ENCODE results near the gene TRIP6. TPM values are rescaled to one million over a fixed set of nuclear protein-coding genes. Genes with fewer than 3 reads are reported as not detected.
"Not testable (repeated sequence)": the region's sequence is repeated elsewhere in the genome, so short reads cannot be mapped to it uniquely, and the experiment has no call there.

Gene TRIP6
- total and polyA plus RNA-seq, 2 experiments from 2014 or later, result 44.6 to 112 TPM

- H3K4me1 Mint-ChIP-seq; ATAC-seq; H2AFZ ChIP-seq; DNase-seq (ENCODE audit: low spot score); H3K36me3 ChIP-seq (ENCODE audit: insufficient read depth); H3K79me2 ChIP-seq (replicated peaks; ENCODE audit: insufficient read depth); H3K36me3 Mint-ChIP-seq (ENCODE audit: low read depth); H3K4me3 ChIP-seq; H3K27me3 Mint-ChIP-seq (ENCODE audit: insufficient read depth, low read depth, poor library complexity); H3K27me3 ChIP-seq (ENCODE audit: insufficient read depth); H3F3A ChIP-seq (replicated peaks; ENCODE audit: low read depth); H3K27ac Mint-ChIP-seq; H4K20me1 ChIP-seq (replicated peaks; ENCODE audit: insufficient read depth); H3K4me1 ChIP-seq (ENCODE audit: insufficient read depth); H3K4me2 ChIP-seq; H3K9me2 ChIP-seq (ENCODE audit: insufficient read depth); H3K9me3 Mint-ChIP-seq; H3K27ac ChIP-seq (ENCODE audit: low read depth); H3K4me3 Mint-ChIP-seq: not testable (repeated sequence)
Measured at GRCh38 chr7:100910443-100910842, 43.3 kb downstream of the TRIP6 start.

- H3F3A ChIP-seq (replicated peaks; ENCODE audit: low read depth), result no peaks in the 10 kb centered on the region
- TF ChIP-seq ZNF114 (CRISPR knock-in tag; IDR thresholded peaks at IDR 0.05) (no peak), ZNF462 (CRISPR knock-in tag; IDR thresholded peaks at IDR 0.05) (no peak), JUNB (IDR thresholded peaks at IDR 0.05; ENCODE audit: unreplicated experiment) (no peak), POLR2AphosphoS5 (IDR thresholded peaks at IDR 0.05; ENCODE audit: low read depth) (no peak), ETS1 (IDR thresholded peaks at IDR 0.05) (no peak), CTCF (conservative IDR thresholded peaks at IDR 0.05; ENCODE audit: low read depth in 2 of 2) (no peak), EZH2phosphoT487 (IDR thresholded peaks at IDR 0.05; ENCODE audit: unreplicated experiment) (no peak)
- H4K20me1 ChIP-seq (replicated peaks; ENCODE audit: insufficient read depth), result no peaks in the 10 kb centered on the region
- Mint-ChIP-seq H3K9me3 (peaks cover 4% of the 10 kb centered on the region; the same call in 1 of the 3 replicates), H3K4me3 (no peak overlapping the region), H3K27ac (no peak overlapping the region), H3K27me3 (ENCODE audit: insufficient read depth, low read depth, poor library complexity) (peaks cover 6% of the 10 kb centered on the region), H3K4me1 (no peaks in the 10 kb centered on the region; the same call in 2 of the 3 replicates), H3K36me3 (ENCODE audit: low read depth) (no peaks in the 10 kb centered on the region; the same call in 2 of the 3 replicates)
- DNase-seq (ENCODE audit: low spot score), result no peak
- no peaks in the 10 kb centered on the region for H3K4me1 ChIP-seq (ENCODE audit: insufficient read depth)
- H3K4me3 ChIP-seq, result no peak overlapping the region
- no peaks in the 10 kb centered on the region for H3K27me3 ChIP-seq (ENCODE audit: insufficient read depth)
- H3K9me2 ChIP-seq (ENCODE audit: insufficient read depth), result no peaks in the 10 kb centered on the region
- no peaks in the 10 kb centered on the region for H3K79me2 ChIP-seq (replicated peaks; ENCODE audit: insufficient read depth)
- H3K4me2 ChIP-seq, result no peak overlapping the region
- H3K27ac ChIP-seq (ENCODE audit: low read depth), result no peak overlapping the region
- H2AFZ ChIP-seq, result no peak overlapping the region
- no peak for ATAC-seq
- no peaks in the 10 kb centered on the region for H3K36me3 ChIP-seq (ENCODE audit: insufficient read depth)
Measured at GRCh38 chr7:100911484-100911883, 44.3 kb downstream of the TRIP6 start.

All from GM23338 (cell line).